Neural cell (in vitro differentiated cells): ENCODE data around the gene TSPAN11.

Source experiments
- POLR2AphosphoS5 ChIP-seq: IDR thresholded peaks from 2 replicates; pipeline ENCODE4 v1.6.1; 2012
- TF ChIP-seq, protein P1 (sequence below): fragments of 450-650 bp; IDR thresholded peaks from 2 replicates; pipeline ENCODE4 v1.5.1; 2014; ENCODE audit warnings: antibody characterized with exemption, mild to moderate bottlenecking, moderate library complexity; ENCODE audit not compliant: poor library complexity, severe bottlenecking

GRCh38 chr12:31005944-31006361 lies 79.4 kb downstream of the TSPAN11 start:
- TF ChIP-seq, protein P1, sequence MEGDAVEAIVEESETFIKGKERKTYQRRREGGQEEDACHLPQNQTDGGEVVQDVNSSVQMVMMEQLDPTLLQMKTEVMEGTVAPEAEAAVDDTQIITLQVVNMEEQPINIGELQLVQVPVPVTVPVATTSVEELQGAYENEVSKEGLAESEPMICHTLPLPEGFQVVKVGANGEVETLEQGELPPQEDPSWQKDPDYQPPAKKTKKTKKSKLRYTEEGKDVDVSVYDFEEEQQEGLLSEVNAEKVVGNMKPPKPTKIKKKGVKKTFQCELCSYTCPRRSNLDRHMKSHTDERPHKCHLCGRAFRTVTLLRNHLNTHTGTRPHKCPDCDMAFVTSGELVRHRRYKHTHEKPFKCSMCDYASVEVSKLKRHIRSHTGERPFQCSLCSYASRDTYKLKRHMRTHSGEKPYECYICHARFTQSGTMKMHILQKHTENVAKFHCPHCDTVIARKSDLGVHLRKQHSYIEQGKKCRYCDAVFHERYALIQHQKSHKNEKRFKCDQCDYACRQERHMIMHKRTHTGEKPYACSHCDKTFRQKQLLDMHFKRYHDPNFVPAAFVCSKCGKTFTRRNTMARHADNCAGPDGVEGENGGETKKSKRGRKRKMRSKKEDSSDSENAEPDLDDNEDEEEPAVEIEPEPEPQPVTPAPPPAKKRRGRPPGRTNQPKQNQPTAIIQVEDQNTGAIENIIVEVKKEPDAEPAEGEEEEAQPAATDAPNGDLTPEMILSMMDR = no peak
- TF ChIP-seq POLR2AphosphoS5 = no peak
